Natural killer cell treated with Interleukin-12 subunit alpha and Interleukin-12 subunit beta and Interleukin-15 and Interleukin-18, amount 100 ng/mL, for 72 hours (primary cell): ENCODE data around the gene STT3A. TPM values are rescaled to one million over a fixed set of nuclear protein-coding genes. Genes with fewer than 3 reads are reported as not detected.

Experiments
- ATAC-seq, 2 donors: fragments of 150-1000 bp; cut with Tn5 transposase in 1 of 2; sonication (Bioruptor Pico), chemical (Tn5 transposase) in 1 of 2; 2 replicates each; pipeline ENCODE4 v1.10.0; 2021
- DNase-seq: peaks from one replicate; pipeline ENCODE4 v3.0.0; 2022; ENCODE audit warnings: low spot score
- H3K27ac Mint-ChIP-seq, 2 donors: 1 replicate in 1 of 2; 2 replicates in 1 of 2; pipeline ENCODE4 v1.8.0; 2022; ENCODE audit warnings: mixed read lengths in 2 of 2, mild to moderate bottlenecking in 1 of 2, moderate library complexity in 1 of 2
- H3K27me3 Mint-ChIP-seq, 2 donors: 1 replicate in 1 of 2; 2 replicates in 1 of 2; pipeline ENCODE4 v1.8.0; 2022; ENCODE audit warnings: mixed read lengths in 2 of 2
- H3K36me3 Mint-ChIP-seq: one replicate; pipeline ENCODE4 v1.8.0; 2022; ENCODE audit warnings: mixed read lengths
- H3K4me1 Mint-ChIP-seq, 2 donors: 1 replicate in 1 of 2; 2 replicates in 1 of 2; pipeline ENCODE4 v1.8.0; 2022; ENCODE audit warnings: low read depth in 2 of 2, mixed read lengths in 2 of 2, mild to moderate bottlenecking in 1 of 2
- H3K4me3 Mint-ChIP-seq: one replicate; pipeline ENCODE4 v1.8.0; 2022; ENCODE audit warnings: mixed read lengths
- H3K9me3 Mint-ChIP-seq: 2 replicates; pipeline ENCODE4 v1.8.0; 2022; ENCODE audit warnings: mixed read lengths
- total RNA-seq, 2 donors: library from RNA; stranded (reverse); gene quantifications; one replicate each; pipeline ENCODE4 v1.2.3, GENCODE V29; 2022

STT3A gene
- total RNA-seq, 2 donors from 2014 or later: 169 to 182 TPM

DNA sequence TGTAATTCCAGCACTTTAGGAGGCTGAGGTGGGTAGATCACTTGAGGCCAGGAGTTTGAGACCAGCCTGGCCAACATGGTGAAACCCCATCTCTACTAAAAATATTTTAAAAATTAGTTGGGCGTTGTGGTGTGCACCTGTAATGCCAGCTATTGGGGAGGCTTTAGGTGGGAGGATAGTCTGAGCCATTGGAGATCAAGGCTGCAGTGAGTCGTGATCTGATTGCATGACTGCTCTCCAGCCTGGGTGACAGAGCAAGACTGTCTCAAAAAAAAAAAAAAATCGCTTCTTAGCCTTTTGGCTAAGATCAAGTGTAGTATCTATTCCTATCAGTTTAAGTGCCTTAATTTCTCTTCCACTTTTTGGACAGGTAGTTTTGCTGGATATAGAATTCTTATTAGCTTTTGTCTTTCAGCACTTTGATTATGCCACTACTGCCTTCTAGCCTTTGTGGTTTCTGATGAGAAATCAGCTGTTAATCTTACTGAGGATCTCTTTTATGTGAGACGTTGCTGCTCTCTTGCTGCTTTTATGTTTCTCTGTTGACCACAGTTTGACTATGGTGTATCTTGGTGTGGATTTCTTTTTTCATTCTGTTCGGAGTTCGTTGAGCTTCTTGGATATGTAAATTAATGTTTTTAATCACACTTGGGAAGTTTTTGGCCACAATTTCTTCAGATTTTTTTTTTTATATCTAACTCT is 57.0 kb downstream of the STT3A start:
- DNase-seq (no peak), ATAC-seq (no peak)
- Mint-ChIP-seq H3K9me3 (no peaks in the 10 kb centered on the region), H3K36me3 (peaks cover 30% of the 10 kb centered on the region), H3K27ac (peak overlapping the region in 1 of 2 donors; percentile 48), H3K4me3 (no peak overlapping the region), H3K4me1 (peaks cover 5 to 7% of the 10 kb centered on the region in 2 donors), H3K27me3 (no peaks in the 10 kb centered on the region)

- Mint-ChIP-seq H3K4me1 (peaks cover 8 to 20% of the 10 kb centered on the region in 2 donors), H3K4me3 (no peak overlapping the region), H3K9me3 (peaks cover 2% of the 10 kb centered on the region), H3K27me3 (no peaks in the 10 kb centered on the region), H3K36me3 (peaks cover 45% of the 10 kb centered on the region), H3K27ac (peak overlapping the region; percentile 32 to 47)
- peak; percentile 74 to 76 for ATAC-seq
- no peak for DNase-seq
Observed at GRCh38 chr11:125662689-125663088, 70.0 kb downstream of the STT3A start.

GRCh38 chr11:125663910-125664309 is 71.3 kb downstream of the STT3A start:
- no peak for ATAC-seq
- no peaks in the 10 kb centered on the region for H3K27me3 Mint-ChIP-seq

GRCh38 chr11:125667151-125667550 is 74.5 kb downstream of the STT3A start:
- Mint-ChIP-seq H3K9me3 (peaks cover 2% of the 10 kb centered on the region), H3K4me1 (peaks cover 11 to 15% of the 10 kb centered on the region in 2 donors), H3K27ac (no peak overlapping the region), H3K36me3 (peaks cover 48% of the 10 kb centered on the region), H3K27me3 (no peaks in the 10 kb centered on the region), H3K4me3 (no peak overlapping the region)
- ATAC-seq (no peak), DNase-seq (no peak)

More at GRCh38 chr11:125663910-125664309, 71.3 kb downstream of the STT3A start:
- Mint-ChIP-seq H3K9me3 (peaks cover 2% of the 10 kb centered on the region), H3K4me1 (peaks cover 8 to 20% of the 10 kb centered on the region in 2 donors), H3K27ac (peak overlapping the region in 1 of 2 donors; percentile 32), H3K36me3 (peaks cover 45% of the 10 kb centered on the region), H3K4me3 (no peak overlapping the region)
- no peak for DNase-seq

GRCh38 chr11:125670172-125670571 is 77.5 kb downstream of the STT3A start:
- Mint-ChIP-seq H3K27ac (no peak overlapping the region), H3K27me3 (no peaks in the 10 kb centered on the region), H3K4me3 (no peak overlapping the region), H3K36me3 (peaks cover 29% of the 10 kb centered on the region), H3K4me1 (peaks cover 0 to 4% of the 10 kb centered on the region in 2 donors), H3K9me3 (peaks cover 2% of the 10 kb centered on the region)
- no peak for DNase-seq
- no peak for ATAC-seq

DNA sequence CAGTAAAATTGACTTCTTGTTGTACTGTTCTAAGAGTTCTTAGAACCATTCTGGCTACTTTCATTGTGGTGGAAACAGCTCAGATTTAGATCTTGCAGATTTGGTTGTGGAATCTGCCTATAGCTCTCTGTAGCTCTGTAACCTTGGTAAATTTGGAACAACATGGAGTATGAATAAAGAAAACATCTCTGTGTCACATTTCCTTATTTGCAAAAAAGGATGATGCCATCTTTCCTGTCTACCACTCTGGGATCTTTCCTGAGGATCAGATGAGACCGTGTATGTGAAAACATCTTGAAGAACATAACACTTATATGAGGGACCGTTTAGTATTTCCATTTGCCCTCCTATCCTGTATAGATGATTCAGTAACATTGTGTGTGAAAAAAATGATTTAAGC is 78.9 kb downstream of the STT3A start:
- Mint-ChIP-seq H3K4me3 (no peak overlapping the region), H3K36me3 (peaks cover 20% of the 10 kb centered on the region), H3K27ac (no peak overlapping the region), H3K9me3 (peaks cover 2% of the 10 kb centered on the region), H3K4me1 (peaks cover 0 to 3% of the 10 kb centered on the region in 2 donors), H3K27me3 (no peaks in the 10 kb centered on the region)
- no peak for ATAC-seq
- no peak for DNase-seq

Other genes starting within 250 kb of the STT3A start
- gene FEZ1, start 96.6 kb upstream of the STT3A start, total RNA-seq: 100 to 1,000 TPM in 1 of 2 donors, 10 to 100 TPM in 1; 99.1 to 102 TPM
- gene EI24, start 23.4 kb upstream of the STT3A start, total RNA-seq: 10 to 100 TPM; 47.1 to 60.8 TPM
- gene CHEK1, start 32.3 kb downstream of the STT3A start, total RNA-seq: 100 to 1,000 TPM in 1 of 2 donors, 10 to 100 TPM in 1; 74.7 to 111 TPM
- not detected for gene ACRV1, start 88.0 kb downstream of the STT3A start, total RNA-seq
- not detected for gene PATE1, start 153.4 kb downstream of the STT3A start, total RNA-seq
- gene PATE2, start 186.0 kb downstream of the STT3A start, total RNA-seq: under 1 TPM; 0.42 to 0.55 TPM
- not detected for gene PATE3, start 195.3 kb downstream of the STT3A start, total RNA-seq
- gene PATE4, start 240.5 kb downstream of the STT3A start, total RNA-seq: not detected